Heart left ventricle (tissue), 16 donors: ENCODE results near the gene DCD. TPM values are rescaled to one million over a fixed set of nuclear protein-coding genes. Genes with fewer than 3 reads are reported as not detected.

ENCODE experiments used
- ATAC-seq, 4 donors: fragments of 200-7000 bp; cut with Tn5 transposase; one replicate each; pipeline ENCODE4 v1.9.1; 2020 to 2022; ENCODE audit warnings: moderate library complexity in 4 of 4, mild to moderate bottlenecking in 3 of 4, moderate number of reproducible peaks in 1 of 4
- DNase-seq, 5 donors: peaks; one replicate each; pipeline ENCODE4 v3.0.0-alpha.2; 2020
- H3K27ac ChIP-seq, 12 donors: fragments of 200-600 bp; sonication (generic) in 4 of 12; one replicate each; pipeline versions ENCODE4 v1.5.0 to v1.8.0; 2016 to 2022; ENCODE audit warnings: mild to moderate bottlenecking in 2 of 12
- H3K27me3 ChIP-seq, 9 donors: fragments of 200-600 bp; sonication (generic) in 2 of 9; one replicate each; pipeline versions ENCODE4 v1.5.1 to v1.8.0; 2016 to 2022; ENCODE audit warnings: mild to moderate bottlenecking in 3 of 9
- H3K36me3 ChIP-seq, 9 donors: fragments of 200-600 bp; sonication (generic) in 2 of 9; one replicate each; pipeline versions ENCODE4 v1.5.0 to v1.8.0; 2018 to 2022; ENCODE audit warnings: mild to moderate bottlenecking in 2 of 9
- H3K4me1 ChIP-seq, 12 donors: fragments of 200-600 bp; sonication (generic) in 4 of 12; one replicate each; pipeline versions ENCODE4 v1.5.0 to v1.8.0; 2016 to 2022; ENCODE audit warnings: mild to moderate bottlenecking in 3 of 12
- H3K4me3 ChIP-seq, 12 donors: fragments of 200-600 bp; sonication (generic) in 4 of 12; one replicate each; pipeline versions ENCODE4 v1.5.0 to v1.8.0; 2017 to 2022; ENCODE audit warnings: mild to moderate bottlenecking in 9 of 12, moderate library complexity in 4 of 12
- H3K9me3 ChIP-seq, 12 donors: fragments of 200-600 bp; sonication (generic) in 4 of 12; one replicate each; pipeline versions ENCODE4 v1.5.0 to v1.8.0; 2016 to 2022; ENCODE audit warnings: mild to moderate bottlenecking in 1 of 12
- CTCF ChIP-seq, 12 donors: fragments of 200-600 bp; sonication (generic) in 4 of 12; IDR thresholded peaks; one replicate each; pipeline versions ENCODE4 v1.5.0 to v1.8.0; 2018 to 2022; ENCODE audit warnings: antibody characterized with exemption in 12 of 12, mild to moderate bottlenecking in 5 of 12
- POLR2A ChIP-seq, 2 donors: fragments of 450-650 bp; IDR thresholded peaks; one replicate each; pipeline ENCODE4 v1.6.1; 2017; ENCODE audit warnings: antibody characterized with exemption in 2 of 2, mild to moderate bottlenecking in 2 of 2, moderate library complexity in 2 of 2
- WGBS, 4 donors: extraction: QIAGEN DNeasy Blood & Tissue Kit in 2 of 4; methylation state at CpG; one replicate each; pipeline versions ENCODE4 v1.1.5 to v1.1.7; 2013 to 2018; 5-methylcytosine and 5-hydroxymethylcytosine counted together
- intact Hi-C, 10 donors: fragments of 100-400 bp; cut with DNase I; formaldehyde crosslinking; loops; one replicate each; pipeline versions ENCODE4 v1.11.1 to v1.14.2; 2022
- polyA plus RNA-seq, 2 donors: library from polyadenylated mRNA; stranded (reverse); fragments of 200-250 nt; gene quantifications; one replicate each; pipeline ENCODE4 v1.2.3, GENCODE V29; 2013
- total RNA-seq, 9 donors: library from RNA; depleted of rRNA in 2 of 9; stranded (reverse); fragments of >200 nt in 2 of 9; fragmentation: NEBNext Ultra II Directional in 3 of 9; extraction: Animal tissue kit (Norgen Biotek cat#: 25700) in 3 of 9; gene quantifications; one replicate each; pipeline versions ENCODE4 v1.1.0 to v1.2.4, GENCODE V29; 2016 to 2023
- donor health status: ischemic (EF 13 %, LVEDD 7.1; RV severe dilation, severe dysfunction).
- donor health status: healthy with polysubstance abuse.
- donor health status: DM: no; HTN: yes; CAD: no.
- donor health status: DM: no; HTN: no; CAD: no.
- donor health status: ischemic (EF 25% LVEDD 6.9; RV normal size, moderate dysfunction).
- donor health status: ischemic (EF 25% LVEDD 5.7; RV mildly dilated, moderate dysfunction).
- donor health status: healthy.
- donor health status: DM: yes; HTN: yes; CAD: no.
- donor health status: ischemic (EF 35%, LVEDD 5.7; RV mildly dilated, moderate dysfunction).
- donor health status: nonischemic (EF 11% LVEDD 7.7; RV severe dilation, severe dysfunction).
- donor health status: DM: yes; HTN: yes; CAD: no.
- donor health status: PGD.
- donor health status: ischemic (EF 29% LVEDD 5.4; RV normal size, mild dysfunction).
- donor health status: nonischemic (EF 23%, LVEDD 6.1; RV moderate dilation, normal function).

The DCD gene
- total and polyA plus RNA-seq, 11 donors = not detected

- 73 to 88% (median 80%) methylated on average over 2 of the region's 2 CpGs for WGBS, 4 donors
- no peak overlapping the region for H3K4me3 ChIP-seq
- intact Hi-C loops = loop anchor here in 2 of 10 donors (10.0 kb wide), 1 partner anchor 346 kb away; no protein-coding TSS in a partner anchor
- peaks cover 0 to 12% (median 0%) of the 10 kb centered on the region in 9 donors for H3K27me3 ChIP-seq
- DNase-seq = no peak
- TF ChIP-seq POLR2A (IDR thresholded peaks at IDR 0.05) (no peak), CTCF (IDR thresholded peaks at IDR 0.05) (no peak)
- H3K4me1 ChIP-seq = no peaks in the 10 kb centered on the region
- no peak overlapping the region for H3K27ac ChIP-seq
- ATAC-seq = no peak
- H3K9me3 ChIP-seq = no peaks in the 10 kb centered on the region
- H3K36me3 ChIP-seq = no peaks in the 10 kb centered on the region
These were observed 39.4 kb downstream of the DCD start for GRCh38 chr12:54608769-54609168.

GRCh38 chr12:54608156-54608555 lies 40.0 kb downstream of the DCD start:
- Histone ChIP-seq H3K36me3 (no peaks in the 10 kb centered on the region), H3K4me1 (no peaks in the 10 kb centered on the region), H3K4me3 (no peak overlapping the region), H3K9me3 (no peaks in the 10 kb centered on the region), H3K27me3 (peaks cover 0 to 12% (median 0%) of the 10 kb centered on the region in 9 donors), H3K27ac (no peak overlapping the region)
- DNase-seq (no peak), ATAC-seq (no peak)
- TF ChIP-seq POLR2A (IDR thresholded peaks at IDR 0.05) = no peak
- no peak for TF ChIP-seq CTCF (IDR thresholded peaks at IDR 0.05)
- intact Hi-C loops = loop anchor here in 2 of 10 donors (10.0 kb wide), 1 partner anchor 347 kb away; no protein-coding TSS in a partner anchor
- 60 to 82% (median 67%) methylated on average over 6 of the region's 6 CpGs for WGBS, 4 donors

- Histone ChIP-seq H3K4me3 (no peak overlapping the region), H3K9me3 (no peaks in the 10 kb centered on the region), H3K4me1 (no peaks in the 10 kb centered on the region), H3K36me3 (no peaks in the 10 kb centered on the region), H3K27me3 (peaks cover 0 to 12% (median 0%) of the 10 kb centered on the region in 9 donors), H3K27ac (no peak overlapping the region)
- intact Hi-C loops = loop anchor here in 2 of 10 donors (10.0 kb wide), 1 partner anchor 348 kb away; no protein-coding TSS in a partner anchor
- no peak for ATAC-seq
- no peak for DNase-seq
- TF ChIP-seq CTCF (IDR thresholded peaks at IDR 0.05) (no peak), POLR2A (IDR thresholded peaks at IDR 0.05) (no peak)
- 42 to 59% (median 51%) methylated on average over 3 to 4 of the region's 4 CpGs for WGBS, 4 donors
These were observed 41.6 kb downstream of the DCD start for GRCh38 chr12:54606556-54606955.

- DNase-seq (no peak), ATAC-seq (no peak)
- TF ChIP-seq CTCF (IDR thresholded peaks at IDR 0.05) (no peak), POLR2A (IDR thresholded peaks at IDR 0.05) (no peak)
- Histone ChIP-seq H3K36me3 (no peaks in the 10 kb centered on the region), H3K27me3 (peaks cover 0 to 10% (median 0%) of the 10 kb centered on the region in 9 donors), H3K4me3 (no peak overlapping the region), H3K9me3 (no peaks in the 10 kb centered on the region), H3K4me1 (no peaks in the 10 kb centered on the region), H3K27ac (no peak overlapping the region)
- intact Hi-C loops = loop anchor here in 2 of 10 donors (10.0 kb wide), 1 partner anchor 349 kb away; no protein-coding TSS in a partner anchor
- 90 to 97% (median 94%) methylated on average over 6 of the region's 6 CpGs for WGBS, 4 donors
These were observed 42.8 kb downstream of the DCD start for GRCh38 chr12:54605138-54605970.
